ENCODE measurements around the gene ELOF1.

DNA sequence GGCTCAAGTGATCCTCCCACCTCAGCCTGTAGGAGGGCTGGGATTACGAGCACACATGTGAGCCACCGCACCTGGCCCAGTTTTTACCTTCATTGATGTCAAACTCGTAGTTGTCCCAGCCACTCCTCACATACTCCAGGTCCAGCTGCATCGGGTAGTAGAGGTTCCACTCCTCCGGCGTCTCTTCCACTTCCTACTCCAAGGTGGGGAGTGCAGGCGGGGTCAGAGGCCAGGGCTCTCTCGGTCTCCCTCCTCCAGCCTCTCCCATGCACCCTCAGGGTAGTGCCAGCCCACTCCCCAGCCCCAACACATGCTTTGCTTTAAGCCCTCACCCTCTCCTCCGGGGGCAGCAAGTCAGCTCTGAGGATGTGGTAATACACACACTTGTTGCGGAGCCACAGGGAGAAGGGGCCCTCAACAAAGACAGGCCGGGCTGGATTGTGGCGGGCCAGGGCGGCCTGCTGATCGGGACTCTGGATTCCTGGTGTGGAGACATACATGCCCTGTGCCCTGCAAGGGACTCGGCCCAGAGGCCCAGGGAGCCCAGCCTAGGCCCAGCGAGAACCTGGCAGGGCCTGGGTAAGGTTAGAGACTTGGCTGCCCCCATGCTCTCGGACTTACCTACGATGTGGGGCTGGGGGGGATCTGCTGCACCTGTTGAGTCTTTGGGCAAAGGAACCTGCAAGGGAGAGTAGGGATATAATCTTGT, 51.5 kb downstream of the ELOF1 start:
- no peak for TF ChIP-seq POLR2A (IDR thresholded peaks at IDR 0.05)
- TF ChIP-seq, protein P1, sequence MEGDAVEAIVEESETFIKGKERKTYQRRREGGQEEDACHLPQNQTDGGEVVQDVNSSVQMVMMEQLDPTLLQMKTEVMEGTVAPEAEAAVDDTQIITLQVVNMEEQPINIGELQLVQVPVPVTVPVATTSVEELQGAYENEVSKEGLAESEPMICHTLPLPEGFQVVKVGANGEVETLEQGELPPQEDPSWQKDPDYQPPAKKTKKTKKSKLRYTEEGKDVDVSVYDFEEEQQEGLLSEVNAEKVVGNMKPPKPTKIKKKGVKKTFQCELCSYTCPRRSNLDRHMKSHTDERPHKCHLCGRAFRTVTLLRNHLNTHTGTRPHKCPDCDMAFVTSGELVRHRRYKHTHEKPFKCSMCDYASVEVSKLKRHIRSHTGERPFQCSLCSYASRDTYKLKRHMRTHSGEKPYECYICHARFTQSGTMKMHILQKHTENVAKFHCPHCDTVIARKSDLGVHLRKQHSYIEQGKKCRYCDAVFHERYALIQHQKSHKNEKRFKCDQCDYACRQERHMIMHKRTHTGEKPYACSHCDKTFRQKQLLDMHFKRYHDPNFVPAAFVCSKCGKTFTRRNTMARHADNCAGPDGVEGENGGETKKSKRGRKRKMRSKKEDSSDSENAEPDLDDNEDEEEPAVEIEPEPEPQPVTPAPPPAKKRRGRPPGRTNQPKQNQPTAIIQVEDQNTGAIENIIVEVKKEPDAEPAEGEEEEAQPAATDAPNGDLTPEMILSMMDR (IDR thresholded peaks at IDR 0.05), result no peak
